ENCODE data around the gene DNAH12. TPM values are rescaled to one million over a fixed set of nuclear protein-coding genes. Genes with fewer than 3 reads are reported as not detected.
A peak's percentile ranks its signal among the peaks of the same experiment; 100 is the strongest.

The DNAH12 gene
- polyA plus RNA-seq, 1 donor from 2014 or later = 1.8 TPM

- no peaks in the 10 kb centered on the region for H3K27me3 ChIP-seq (ENCODE audit: insufficient read depth, low read depth, low read length)
- peak overlapping the region; percentile 82 for H3K27ac ChIP-seq (ENCODE audit: low read length)
- peaks cover 3% of the 10 kb centered on the region for H3K36me3 ChIP-seq (ENCODE audit: insufficient read depth, low read length)
- H3K9me2 ChIP-seq (ENCODE audit: insufficient read depth, low read length) = no peaks in the 10 kb centered on the region
- peaks cover 24% of the 10 kb centered on the region for H3K79me2 ChIP-seq (replicated peaks; ENCODE audit: insufficient read depth, low read length)
- H3K4me3 ChIP-seq (ENCODE audit: low read length) = peak overlapping the region; percentile 98
- TF ChIP-seq TAF1 (IDR thresholded peaks at IDR 0.05; ENCODE audit: low read depth) (no peak), SMC3 (conservative IDR thresholded peaks at IDR 0.05; ENCODE audit: poor library complexity) (no peak), RAD21 (conservative IDR thresholded peaks at IDR 0.05) (no peak), MXI1 (conservative IDR thresholded peaks at IDR 0.05; ENCODE audit: poor library complexity, severe bottlenecking) (no peak), CTCF (IDR thresholded peaks at IDR 0.05; ENCODE audit: poor library complexity, severe bottlenecking) (no peak), POLR2AphosphoS5 (IDR thresholded peaks at IDR 0.05) (no peak), REST (IDR thresholded peaks at IDR 0.05; ENCODE audit: borderline replicate concordance) (no peak), EP300 (conservative IDR thresholded peaks at IDR 0.05; ENCODE audit: poor library complexity, severe bottlenecking) (no peak), EZH2 (IDR thresholded peaks at IDR 0.05; ENCODE audit: borderline replicate concordance, insufficient read depth, low read length, poor library complexity, severe bottlenecking) (no peak)
- H3K9me3 ChIP-seq (ENCODE audit: low read length) = no peaks in the 10 kb centered on the region
- peak overlapping the region; percentile 90 for H3K9ac ChIP-seq (ENCODE audit: low read length)
- peak overlapping the region; percentile 99 for H3K4me2 ChIP-seq (ENCODE audit: low read length)
- no peak overlapping the region for H2AFZ ChIP-seq (ENCODE audit: low read depth, low read length)
- no peaks in the 10 kb centered on the region for H4K20me1 ChIP-seq (ENCODE audit: insufficient read depth)
- no peaks in the 10 kb centered on the region for H3F3A ChIP-seq (ENCODE audit: insufficient read depth, low read length, poor library complexity, severe bottlenecking)
Measured at GRCh38 chr3:57557085-57557537, 13.0 kb upstream of the DNAH12 start.

GRCh38 chr3:57556459-57557084 lies 12.4 kb upstream of the DNAH12 start:
- Histone ChIP-seq H3F3A (ENCODE audit: insufficient read depth, low read length, poor library complexity, severe bottlenecking) (no peaks in the 10 kb centered on the region), H3K4me3 (ENCODE audit: low read length) (peak overlapping the region; percentile 98), H4K20me1 (ENCODE audit: insufficient read depth) (no peaks in the 10 kb centered on the region), H3K79me2 (replicated peaks; ENCODE audit: insufficient read depth, low read length) (peaks cover 24% of the 10 kb centered on the region), H3K9me3 (ENCODE audit: low read length) (no peaks in the 10 kb centered on the region), H3K27me3 (ENCODE audit: insufficient read depth, low read depth, low read length) (no peaks in the 10 kb centered on the region), H2AFZ (ENCODE audit: low read depth, low read length) (peak overlapping the region; percentile 99), H3K36me3 (ENCODE audit: insufficient read depth, low read length) (peaks cover 3% of the 10 kb centered on the region), H3K4me2 (ENCODE audit: low read length) (peak overlapping the region; percentile 99), H3K9me2 (ENCODE audit: insufficient read depth, low read length) (no peaks in the 10 kb centered on the region), H3K27ac (ENCODE audit: low read length) (peak overlapping the region; percentile 82), H3K9ac (ENCODE audit: low read length) (peak overlapping the region; percentile 90)
- no peak for TF ChIP-seq CTCF (IDR thresholded peaks at IDR 0.05; ENCODE audit: poor library complexity, severe bottlenecking)
- TF ChIP-seq MXI1 (conservative IDR thresholded peaks at IDR 0.05; ENCODE audit: poor library complexity, severe bottlenecking) = peak; percentile 61

Measured in neural cell (in vitro differentiated cells).